Glutamatergic neuron (in vitro differentiated cells): ENCODE results near the gene ADAMTS17. TPM values are rescaled to one million over a fixed set of nuclear protein-coding genes. Genes with fewer than 3 reads are reported as not detected.

ENCODE experiments used
- DNase-seq: peaks from one replicate; pipeline ENCODE4 v3.0.0; 2022
- H3K27ac Mint-ChIP-seq: one replicate; pipeline ENCODE4 v1.8.0; 2020; ENCODE audit warnings: mild to moderate bottlenecking, mixed read lengths, inconsistent platforms; ENCODE audit not compliant: unreplicated experiment
- H3K27me3 Mint-ChIP-seq: one replicate; pipeline ENCODE4 v1.8.0; 2020; ENCODE audit warnings: mild to moderate bottlenecking, moderate library complexity, mixed read lengths, inconsistent platforms; ENCODE audit not compliant: unreplicated experiment
- H3K36me3 Mint-ChIP-seq: one replicate; pipeline ENCODE4 v1.8.0; 2020; ENCODE audit warnings: mild to moderate bottlenecking, mixed read lengths, inconsistent platforms; ENCODE audit not compliant: unreplicated experiment
- H3K4me1 Mint-ChIP-seq: one replicate; pipeline ENCODE4 v1.8.0; 2020; ENCODE audit warnings: mild to moderate bottlenecking, low read depth, mixed read lengths, inconsistent platforms; ENCODE audit not compliant: unreplicated experiment
- H3K4me3 Mint-ChIP-seq: one replicate; pipeline ENCODE4 v1.8.0; 2020; ENCODE audit warnings: mild to moderate bottlenecking, mixed read lengths, inconsistent platforms; ENCODE audit not compliant: unreplicated experiment
- H3K9me3 Mint-ChIP-seq: one replicate; pipeline ENCODE4 v1.8.0; 2020; ENCODE audit warnings: mild to moderate bottlenecking, moderate library complexity, mixed read lengths, inconsistent platforms; ENCODE audit not compliant: unreplicated experiment
- CTCF ChIP-seq: fragments of 200-600 bp; sonication (generic); IDR thresholded peaks from one replicate; pipeline ENCODE4 v1.5.0; 2021; ENCODE audit not compliant: partially characterized antibody, unreplicated experiment
- total RNA-seq: library from RNA; stranded (reverse); fragmentation: NEBNext Ultra II Directional; extraction: Animal tissue kit (Norgen Biotek cat#: 25700); gene quantifications from one replicate; pipeline ENCODE4 v1.2.1, GENCODE V29; 2021; ENCODE audit not compliant: unreplicated experiment

Gene ADAMTS17
- total RNA-seq, 1 donor from 2014 or later = 6.8 TPM

GRCh38 chr15:100118546-100118945 is 223.2 kb downstream of the ADAMTS17 start:
- peaks cover 10% of the 10 kb centered on the region for H3K9me3 Mint-ChIP-seq
- H3K36me3 Mint-ChIP-seq = peaks cover 23% of the 10 kb centered on the region
- H3K4me1 Mint-ChIP-seq = peaks cover 7% of the 10 kb centered on the region
- peaks cover 3% of the 10 kb centered on the region for H3K27me3 Mint-ChIP-seq
- H3K4me3 Mint-ChIP-seq = no peak overlapping the region
- no peak overlapping the region for H3K27ac Mint-ChIP-seq
- TF ChIP-seq CTCF = no peak
- DNase-seq = no peak

GRCh38 chr15:100116416-100117190 is 225.2 kb downstream of the ADAMTS17 start:
- H3K4me3 Mint-ChIP-seq = no peak overlapping the region
- peaks cover 17% of the 10 kb centered on the region for H3K36me3 Mint-ChIP-seq
- TF ChIP-seq CTCF = no peak
- peaks cover 5% of the 10 kb centered on the region for H3K9me3 Mint-ChIP-seq
- DNase-seq = no peak
- H3K27me3 Mint-ChIP-seq = peaks cover 2% of the 10 kb centered on the region
- H3K4me1 Mint-ChIP-seq = peaks cover 7% of the 10 kb centered on the region
- H3K27ac Mint-ChIP-seq = no peak overlapping the region

- Mint-ChIP-seq H3K4me3 (no peak overlapping the region), H3K27me3 (peaks cover 4% of the 10 kb centered on the region), H3K27ac (no peak overlapping the region), H3K4me1 (peaks cover 7% of the 10 kb centered on the region), H3K36me3 (peaks cover 11% of the 10 kb centered on the region), H3K9me3 (peaks cover 5% of the 10 kb centered on the region)
- no peak for TF ChIP-seq CTCF
- no peak for DNase-seq
Observed at GRCh38 chr15:100115711-100116090, 226.1 kb downstream of the ADAMTS17 start.

GRCh38 chr15:100115066-100115710 is 226.6 kb downstream of the ADAMTS17 start:
- H3K36me3 Mint-ChIP-seq = peaks cover 6% of the 10 kb centered on the region
- DNase-seq = no peak
- peaks cover 7% of the 10 kb centered on the region for H3K4me1 Mint-ChIP-seq
- peaks cover 4% of the 10 kb centered on the region for H3K27me3 Mint-ChIP-seq
- H3K27ac Mint-ChIP-seq = no peak overlapping the region
- no peak overlapping the region for H3K4me3 Mint-ChIP-seq
- H3K9me3 Mint-ChIP-seq = peaks cover 5% of the 10 kb centered on the region
- no peak for TF ChIP-seq CTCF

- TF ChIP-seq CTCF = no peak
- H3K9me3 Mint-ChIP-seq = peaks cover 4% of the 10 kb centered on the region
- peaks cover 7% of the 10 kb centered on the region for H3K4me1 Mint-ChIP-seq
- no peak overlapping the region for H3K27ac Mint-ChIP-seq
- DNase-seq = no peak
- H3K4me3 Mint-ChIP-seq = no peak overlapping the region
- peaks cover 4% of the 10 kb centered on the region for H3K27me3 Mint-ChIP-seq
- peaks cover 2% of the 10 kb centered on the region for H3K36me3 Mint-ChIP-seq
Observed at GRCh38 chr15:100114571-100114970, 227.2 kb downstream of the ADAMTS17 start.
